Mucosa of rectum (tissue), 2 donors: ENCODE results near the gene HTT.

ENCODE experiments used
- H3K27ac ChIP-seq, 2 donors: one replicate each; pipeline ENCODE4 v1.7.0; 2013; ENCODE audit warnings: inconsistent platforms in 2 of 2, low read depth in 2 of 2, low read length in 2 of 2
- H3K27me3 ChIP-seq, 2 donors: one replicate each; pipeline ENCODE4 v1.7.0; 2013; ENCODE audit warnings: low read length in 2 of 2; ENCODE audit not compliant: control insufficient read depth in 2 of 2, insufficient read depth in 2 of 2
- H3K36me3 ChIP-seq, 2 donors: one replicate each; pipeline ENCODE4 v1.7.0; 2013; ENCODE audit warnings: low read length in 2 of 2; ENCODE audit not compliant: control insufficient read depth in 2 of 2, insufficient read depth in 2 of 2
- H3K4me1 ChIP-seq, 2 donors: one replicate each; pipeline ENCODE4 v1.7.0; 2013; ENCODE audit warnings: low read length in 2 of 2, mild to moderate bottlenecking in 1 of 2; ENCODE audit not compliant: control insufficient read depth in 2 of 2, insufficient read depth in 2 of 2
- H3K4me3 ChIP-seq, 2 donors: one replicate each; pipeline ENCODE4 v1.7.0; 2013; ENCODE audit warnings: low read length in 2 of 2
- H3K9ac ChIP-seq, 2 donors: one replicate each; pipeline ENCODE4 v1.7.0; 2013; ENCODE audit warnings: low read length in 2 of 2, low read depth in 1 of 2, mild to moderate bottlenecking in 1 of 2
- H3K9me3 ChIP-seq, 2 donors: one replicate each; pipeline ENCODE4 v1.7.0; 2013; ENCODE audit warnings: low read length in 2 of 2; ENCODE audit not compliant: control insufficient read depth in 2 of 2
- donor health status: healthy.
- donor health status: Normal muscosa, but diverticular disease.

The HTT gene

GRCh38 chr4:3245676-3246075, 171.2 kb downstream of the HTT start:
- peaks cover 4 to 9% of the 10 kb centered on the region in 2 donors for H3K36me3 ChIP-seq
- no peaks in the 10 kb centered on the region for H3K9me3 ChIP-seq
- no peak overlapping the region for H3K27ac ChIP-seq
- no peaks in the 10 kb centered on the region for H3K27me3 ChIP-seq
- H3K4me3 ChIP-seq: no peak overlapping the region
- no peak overlapping the region for H3K9ac ChIP-seq
- no peaks in the 10 kb centered on the region for H3K4me1 ChIP-seq

GRCh38 chr4:3246458-3247398, 172.2 kb downstream of the HTT start:
- Histone ChIP-seq H3K4me1 (no peaks in the 10 kb centered on the region), H3K9ac (no peak overlapping the region), H3K9me3 (no peaks in the 10 kb centered on the region), H3K27ac (no peak overlapping the region), H3K27me3 (no peaks in the 10 kb centered on the region), H3K36me3 (no peaks in the 10 kb centered on the region), H3K4me3 (no peak overlapping the region)

GRCh38 chr4:3247399-3248177, 173.1 kb downstream of the HTT start:
- Histone ChIP-seq H3K4me3 (no peak overlapping the region), H3K9me3 (no peaks in the 10 kb centered on the region), H3K4me1 (no peaks in the 10 kb centered on the region), H3K9ac (no peak overlapping the region), H3K27me3 (no peaks in the 10 kb centered on the region), H3K27ac (no peak overlapping the region), H3K36me3 (no peaks in the 10 kb centered on the region)

GRCh38 chr4:3248178-3248480, 173.6 kb downstream of the HTT start:
- Histone ChIP-seq H3K27ac (no peak overlapping the region), H3K9ac (no peak overlapping the region), H3K9me3 (no peaks in the 10 kb centered on the region), H3K4me1 (no peaks in the 10 kb centered on the region), H3K27me3 (no peaks in the 10 kb centered on the region), H3K4me3 (no peak overlapping the region), H3K36me3 (no peaks in the 10 kb centered on the region)

GRCh38 chr4:3248811-3249661, 174.6 kb downstream of the HTT start, which contains the start of gene MSANTD1:
Gene MSANTD1 (plus strand): TSS chr4:3249159. CDS start chr4:3249223, 64 bp downstream.
- Histone ChIP-seq H3K27ac (no peak within 1 kb of the TSS), H3K9me3 (no peaks in the 10 kb centered on the region), H3K4me3 (no peak within 1 kb of the TSS), H3K27me3 (no peaks in the 10 kb centered on the region), H3K4me1 (no peaks in the 10 kb centered on the region), H3K9ac (no peak within 1 kb of the TSS), H3K36me3 (no peaks in the 10 kb centered on the region)

GRCh38 chr4:3249711-3250437, 175.4 kb downstream of the HTT start:
- Histone ChIP-seq H3K4me3 (no peak overlapping the region), H3K9me3 (no peaks in the 10 kb centered on the region), H3K36me3 (no peaks in the 10 kb centered on the region), H3K27me3 (no peaks in the 10 kb centered on the region), H3K4me1 (no peaks in the 10 kb centered on the region), H3K27ac (no peak overlapping the region), H3K9ac (no peak overlapping the region)

- no peaks in the 10 kb centered on the region for H3K36me3 ChIP-seq
- no peak overlapping the region for H3K27ac ChIP-seq
- no peaks in the 10 kb centered on the region for H3K4me1 ChIP-seq
- no peaks in the 10 kb centered on the region for H3K9me3 ChIP-seq
- no peak overlapping the region for H3K4me3 ChIP-seq
- H3K27me3 ChIP-seq: no peaks in the 10 kb centered on the region
- H3K9ac ChIP-seq: no peak overlapping the region
Observed at GRCh38 chr4:3250438-3250955, 176.0 kb downstream of the HTT start.

GRCh38 chr4:3250956-3251690, 176.6 kb downstream of the HTT start:
- Histone ChIP-seq H3K9ac (no peak overlapping the region), H3K36me3 (no peaks in the 10 kb centered on the region), H3K4me1 (no peaks in the 10 kb centered on the region), H3K9me3 (no peaks in the 10 kb centered on the region), H3K27me3 (no peaks in the 10 kb centered on the region), H3K27ac (no peak overlapping the region), H3K4me3 (no peak overlapping the region)
